Gastroesophageal sphincter (tissue), 3 donors: ENCODE data around the gene REM2.

Experiments used
- CTCF ChIP-seq, 4 experiments: fragments of 200-600 bp in 2 of 4; fragments of 450-650 bp in 2 of 4; sonication (generic) in 1 of 4; IDR thresholded peaks; one replicate each; pipeline ENCODE4 v1.5.1; 2017 to 2019; ENCODE audit warnings: antibody characterized with exemption in 4 of 4, mild to moderate bottlenecking in 2 of 4, moderate library complexity in 2 of 4
- EP300 ChIP-seq: sonication (generic); formaldehyde crosslinking; IDR thresholded peaks from one replicate; pipeline ENCODE4 v1.6.1; 2017; ENCODE audit warnings: antibody characterized with exemption, mild to moderate bottlenecking
- POLR2A ChIP-seq, 2 donors: fragments of 450-650 bp; IDR thresholded peaks; one replicate each; pipeline ENCODE4 v1.6.1; 2017; ENCODE audit warnings: antibody characterized with exemption in 2 of 2, mild to moderate bottlenecking in 2 of 2, moderate library complexity in 1 of 2
- POLR2AphosphoS5 ChIP-seq: sonication (generic); formaldehyde crosslinking; IDR thresholded peaks from one replicate; pipeline ENCODE4 v1.6.1; 2017; ENCODE audit warnings: antibody characterized with exemption

GRCh38 chr14:22852940-22853767 lies 29.9 kb upstream of the REM2 start:
- peak in 3 of 4 experiments; percentile 91 to 99 (median 98) for TF ChIP-seq CTCF (IDR thresholded peaks at IDR 0.05)
- TF ChIP-seq POLR2AphosphoS5 = no peak
- TF ChIP-seq POLR2A (IDR thresholded peaks at IDR 0.05) = no peak
- no peak for TF ChIP-seq EP300
